Aorta (tissue), 4 donors: ENCODE measurements around the gene C22orf31. TPM values are rescaled to one million over a fixed set of nuclear protein-coding genes. Genes with fewer than 3 reads are reported as not detected.

Experiments
- polyA plus RNA-seq, 2 donors: library from polyadenylated mRNA; stranded (reverse); fragments of 200-250 nt; gene quantifications; one replicate each; pipeline ENCODE4 v1.2.3, GENCODE V29; 2013
- total RNA-seq, 2 donors: library from RNA; stranded (reverse); fragmentation: NEBNext Ultra II Directional; extraction: Animal tissue kit (Norgen Biotek cat#: 25700); gene quantifications; one replicate each; pipeline ENCODE4 v1.2.1, GENCODE V29; 2021
- donor health status: healthy with polysubstance abuse.
- donor health status: Bipolar disorder and iron deficiency.
- donor health status: DM: no; HTN: no; CAD: no.
- donor health status: DM: yes; HTN: yes; CAD: no.

The C22orf31 gene
- total and polyA plus RNA-seq, 4 donors: not detected

Other genes starting within 250 kb of the C22orf31 start
- gene ZNRF3, start 178.3 kb downstream of the C22orf31 start, total RNA-seq: 10 to 100 TPM in 1 of 2 donors, 1 to 10 TPM in 1; 7.2 to 11.8 TPM
- 1 to 10 TPM; 1.4 to 2.9 TPM for gene ZNRF3, start 178.3 kb downstream of the C22orf31 start, polyA plus RNA-seq
- gene KREMEN1, start 11.2 kb upstream of the C22orf31 start, total RNA-seq: 10 to 100 TPM; 13.4 to 19.1 TPM
- gene KREMEN1, start 11.2 kb upstream of the C22orf31 start, polyA plus RNA-seq: 1 to 10 TPM; 1.9 to 3.6 TPM
- 1 to 10 TPM; 1.2 to 7.0 TPM for gene EMID1, start 144.1 kb upstream of the C22orf31 start, total RNA-seq
- gene EMID1, start 144.1 kb upstream of the C22orf31 start, polyA plus RNA-seq: under 1 TPM; 0.13 to 0.69 TPM
- 10 to 100 TPM in 1 of 2 donors, 1 to 10 TPM in 1; 9.0 to 17.4 TPM for gene RHBDD3, start 206.2 kb upstream of the C22orf31 start, total RNA-seq
- 10 to 100 TPM in 1 of 2 donors, 1 to 10 TPM in 1; 5.5 to 19.4 TPM for gene RHBDD3, start 206.2 kb upstream of the C22orf31 start, polyA plus RNA-seq
- 100 to 1,000 TPM; 176 to 184 TPM for gene EWSR1, start 206.4 kb upstream of the C22orf31 start, total RNA-seq
- 100 to 1,000 TPM in 1 of 2 donors, 10 to 100 TPM in 1; 74.8 to 207 TPM for gene EWSR1, start 206.4 kb upstream of the C22orf31 start, polyA plus RNA-seq
- 10 to 100 TPM; 21.0 to 22.3 TPM for gene GAS2L1, start 244.8 kb upstream of the C22orf31 start, total RNA-seq
- 10 to 100 TPM; 11.4 to 21.5 TPM for gene GAS2L1, start 244.8 kb upstream of the C22orf31 start, polyA plus RNA-seq